Loucy (cell line): Measurements from ENCODE around the gene NOL8.

Experiments
- EZH2phosphoT487 ChIP-seq: fragments of 200-600 bp; IDR thresholded peaks from 2 replicates; pipeline ENCODE4 v1.6.1; 2018; ENCODE audit warnings: antibody characterized with exemption, mild to moderate bottlenecking, moderate library complexity, borderline replicate concordance
- TF ChIP-seq, protein P1 (sequence below): fragments of 200-600 bp; sonication (generic); conservative IDR thresholded peaks from 2 replicates; pipeline ENCODE4 v1.5.1; 2014; ENCODE audit warnings: mild to moderate bottlenecking, antibody characterized with exemption, low read length

DNA sequence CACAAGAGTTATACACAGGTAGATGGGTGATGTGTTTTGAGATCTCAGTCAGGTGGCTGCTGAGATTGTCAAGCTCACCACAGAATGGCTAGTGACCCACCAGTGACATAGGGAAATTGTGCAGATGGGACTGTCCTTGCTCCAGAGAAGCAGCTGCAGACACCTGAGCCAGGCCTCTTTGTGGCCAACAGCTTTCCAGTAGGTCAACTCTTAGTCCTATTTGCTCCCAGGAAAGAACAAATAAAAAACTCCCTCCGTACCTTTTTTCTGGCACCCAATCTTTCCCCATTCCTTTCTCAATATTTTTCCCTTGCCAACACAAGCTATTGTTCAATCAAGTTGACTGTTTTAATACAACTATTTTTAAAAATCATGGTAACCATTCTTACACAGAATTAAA, 45.8 kb downstream of the NOL8 start:
- TF ChIP-seq, protein P1, sequence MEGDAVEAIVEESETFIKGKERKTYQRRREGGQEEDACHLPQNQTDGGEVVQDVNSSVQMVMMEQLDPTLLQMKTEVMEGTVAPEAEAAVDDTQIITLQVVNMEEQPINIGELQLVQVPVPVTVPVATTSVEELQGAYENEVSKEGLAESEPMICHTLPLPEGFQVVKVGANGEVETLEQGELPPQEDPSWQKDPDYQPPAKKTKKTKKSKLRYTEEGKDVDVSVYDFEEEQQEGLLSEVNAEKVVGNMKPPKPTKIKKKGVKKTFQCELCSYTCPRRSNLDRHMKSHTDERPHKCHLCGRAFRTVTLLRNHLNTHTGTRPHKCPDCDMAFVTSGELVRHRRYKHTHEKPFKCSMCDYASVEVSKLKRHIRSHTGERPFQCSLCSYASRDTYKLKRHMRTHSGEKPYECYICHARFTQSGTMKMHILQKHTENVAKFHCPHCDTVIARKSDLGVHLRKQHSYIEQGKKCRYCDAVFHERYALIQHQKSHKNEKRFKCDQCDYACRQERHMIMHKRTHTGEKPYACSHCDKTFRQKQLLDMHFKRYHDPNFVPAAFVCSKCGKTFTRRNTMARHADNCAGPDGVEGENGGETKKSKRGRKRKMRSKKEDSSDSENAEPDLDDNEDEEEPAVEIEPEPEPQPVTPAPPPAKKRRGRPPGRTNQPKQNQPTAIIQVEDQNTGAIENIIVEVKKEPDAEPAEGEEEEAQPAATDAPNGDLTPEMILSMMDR = no peak
- TF ChIP-seq EZH2phosphoT487 = no peak
